ENCODE measurements around the gene TIA1.

The TIA1 gene

DNA sequence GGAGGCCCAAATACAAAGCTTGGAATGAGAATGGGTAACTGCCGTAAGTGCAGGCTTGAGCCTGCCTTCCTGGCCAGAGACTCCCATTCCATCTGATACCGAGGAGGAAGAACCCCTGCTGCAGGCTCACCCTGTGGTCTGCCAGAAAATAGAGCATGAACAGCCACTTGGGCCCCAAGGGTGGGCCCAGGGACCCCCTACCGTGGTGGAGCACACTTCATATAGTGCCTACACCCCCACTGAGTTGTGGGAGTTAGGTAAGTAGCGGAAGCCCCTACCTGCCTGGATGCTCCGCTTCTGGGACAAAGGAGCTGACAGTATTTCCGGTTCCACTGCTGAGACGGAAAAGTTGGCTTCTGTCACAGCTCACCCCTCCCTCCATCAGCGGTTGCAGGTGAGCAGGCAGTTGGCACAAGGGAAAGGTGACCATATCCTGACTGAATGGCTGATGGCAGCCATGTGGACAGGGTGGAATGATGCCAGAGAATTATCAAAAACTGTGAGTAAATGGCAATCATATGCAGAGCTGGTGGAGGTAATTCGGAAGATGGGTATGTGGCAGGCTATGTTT is 46.1 kb downstream of the TIA1 start:
- Histone ChIP-seq H3K79me2 (ENCODE audit: insufficient read depth, low read depth) (no peaks in the 10 kb centered on the region), H4K20me1 (ENCODE audit: insufficient read depth) (no peaks in the 10 kb centered on the region), H2AFZ (ENCODE audit: low read depth) (no peak overlapping the region), H3K4me3 (IDR thresholded peaks at IDR 0.05; ENCODE audit: insufficient read depth, low read depth, low read length) (no peak overlapping the region), H3K9ac (no peak overlapping the region), H3K27ac (no peak overlapping the region), H3K4me2 (no peak overlapping the region), H3K4me1 (ENCODE audit: low read depth, poor library complexity, severe bottlenecking) (no peaks in the 10 kb centered on the region), H3K27me3 (ENCODE audit: insufficient read depth, low read depth) (no peaks in the 10 kb centered on the region), H3K36me3 (ENCODE audit: insufficient read depth) (no peaks in the 10 kb centered on the region)
- TF ChIP-seq, protein P1, sequence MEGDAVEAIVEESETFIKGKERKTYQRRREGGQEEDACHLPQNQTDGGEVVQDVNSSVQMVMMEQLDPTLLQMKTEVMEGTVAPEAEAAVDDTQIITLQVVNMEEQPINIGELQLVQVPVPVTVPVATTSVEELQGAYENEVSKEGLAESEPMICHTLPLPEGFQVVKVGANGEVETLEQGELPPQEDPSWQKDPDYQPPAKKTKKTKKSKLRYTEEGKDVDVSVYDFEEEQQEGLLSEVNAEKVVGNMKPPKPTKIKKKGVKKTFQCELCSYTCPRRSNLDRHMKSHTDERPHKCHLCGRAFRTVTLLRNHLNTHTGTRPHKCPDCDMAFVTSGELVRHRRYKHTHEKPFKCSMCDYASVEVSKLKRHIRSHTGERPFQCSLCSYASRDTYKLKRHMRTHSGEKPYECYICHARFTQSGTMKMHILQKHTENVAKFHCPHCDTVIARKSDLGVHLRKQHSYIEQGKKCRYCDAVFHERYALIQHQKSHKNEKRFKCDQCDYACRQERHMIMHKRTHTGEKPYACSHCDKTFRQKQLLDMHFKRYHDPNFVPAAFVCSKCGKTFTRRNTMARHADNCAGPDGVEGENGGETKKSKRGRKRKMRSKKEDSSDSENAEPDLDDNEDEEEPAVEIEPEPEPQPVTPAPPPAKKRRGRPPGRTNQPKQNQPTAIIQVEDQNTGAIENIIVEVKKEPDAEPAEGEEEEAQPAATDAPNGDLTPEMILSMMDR (conservative IDR thresholded peaks at IDR 0.05; ENCODE audit: low read depth, low read length), result no peak

DNA sequence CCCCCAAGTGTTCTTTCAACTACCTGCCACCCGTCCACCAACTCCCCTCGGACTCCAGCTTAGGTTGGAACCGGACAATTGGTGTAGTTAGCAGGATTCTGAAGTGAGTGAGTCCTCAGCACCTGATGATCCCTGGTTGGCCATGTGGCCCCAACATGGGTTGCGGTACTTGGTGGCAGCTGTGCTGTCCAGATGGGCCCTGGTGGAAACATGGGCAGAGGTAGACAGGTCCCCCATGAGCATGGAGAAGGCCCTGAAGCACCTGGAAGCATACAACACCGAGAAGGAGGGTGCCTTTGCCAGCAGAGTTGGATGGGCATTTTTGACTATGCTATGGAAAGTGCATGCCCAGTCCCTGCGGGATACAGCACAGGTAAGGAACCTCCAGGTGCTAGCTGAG is 46.6 kb downstream of the TIA1 start:
- Histone ChIP-seq H3K9ac (no peak overlapping the region), H3K27ac (no peak overlapping the region), H3K4me3 (IDR thresholded peaks at IDR 0.05; ENCODE audit: insufficient read depth, low read depth, low read length) (no peak overlapping the region), H3K4me2 (no peak overlapping the region), H2AFZ (ENCODE audit: low read depth) (no peak overlapping the region), H4K20me1 (ENCODE audit: insufficient read depth) (no peaks in the 10 kb centered on the region), H3K36me3 (ENCODE audit: insufficient read depth) (no peaks in the 10 kb centered on the region), H3K27me3 (ENCODE audit: insufficient read depth, low read depth) (no peaks in the 10 kb centered on the region), H3K4me1 (ENCODE audit: low read depth, poor library complexity, severe bottlenecking) (no peaks in the 10 kb centered on the region), H3K79me2 (ENCODE audit: insufficient read depth, low read depth) (no peaks in the 10 kb centered on the region)
- TF ChIP-seq, protein P1 (conservative IDR thresholded peaks at IDR 0.05; ENCODE audit: low read depth, low read length), result no peak

DNA sequence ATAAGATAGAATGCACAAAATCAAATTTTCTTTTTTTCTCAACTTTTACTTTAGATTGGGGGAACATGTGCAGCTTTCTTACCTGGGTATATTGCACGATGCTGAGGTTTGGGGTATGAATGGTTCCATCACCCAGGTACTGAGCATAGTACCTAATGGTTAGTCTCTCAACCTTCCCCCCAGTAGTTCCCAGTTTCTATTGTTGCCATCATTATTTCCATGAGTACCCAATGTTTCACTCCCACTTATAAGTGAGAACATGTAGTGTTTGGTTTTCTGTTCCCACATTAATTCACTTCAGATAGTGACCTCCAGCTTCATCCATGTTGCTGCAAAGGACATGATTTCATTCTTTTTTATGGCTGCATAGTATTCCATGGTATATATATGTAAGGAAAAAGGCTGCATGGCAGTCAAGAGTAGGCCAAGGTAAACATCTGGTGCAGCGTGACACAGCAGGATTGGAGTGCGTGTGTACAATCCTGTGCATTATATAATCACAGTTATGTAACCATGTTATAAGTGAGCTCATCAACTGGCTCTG is 47.1 kb downstream of the TIA1 start:
- no peak overlapping the region for H3K4me2 ChIP-seq
- no peaks in the 10 kb centered on the region for H3K4me1 ChIP-seq (ENCODE audit: low read depth, poor library complexity, severe bottlenecking)
- no peak overlapping the region for H3K9ac ChIP-seq
- no peak overlapping the region for H3K4me3 ChIP-seq (IDR thresholded peaks at IDR 0.05; ENCODE audit: insufficient read depth, low read depth, low read length)
- no peak overlapping the region for H3K27ac ChIP-seq
- H3K27me3 ChIP-seq (ENCODE audit: insufficient read depth, low read depth), result no peaks in the 10 kb centered on the region
- no peak overlapping the region for H2AFZ ChIP-seq (ENCODE audit: low read depth)
- H3K79me2 ChIP-seq (ENCODE audit: insufficient read depth, low read depth), result no peaks in the 10 kb centered on the region
- no peaks in the 10 kb centered on the region for H3K36me3 ChIP-seq (ENCODE audit: insufficient read depth)
- no peaks in the 10 kb centered on the region for H4K20me1 ChIP-seq (ENCODE audit: insufficient read depth)
- TF ChIP-seq, protein P1 (conservative IDR thresholded peaks at IDR 0.05; ENCODE audit: low read depth, low read length), result no peak

DNA sequence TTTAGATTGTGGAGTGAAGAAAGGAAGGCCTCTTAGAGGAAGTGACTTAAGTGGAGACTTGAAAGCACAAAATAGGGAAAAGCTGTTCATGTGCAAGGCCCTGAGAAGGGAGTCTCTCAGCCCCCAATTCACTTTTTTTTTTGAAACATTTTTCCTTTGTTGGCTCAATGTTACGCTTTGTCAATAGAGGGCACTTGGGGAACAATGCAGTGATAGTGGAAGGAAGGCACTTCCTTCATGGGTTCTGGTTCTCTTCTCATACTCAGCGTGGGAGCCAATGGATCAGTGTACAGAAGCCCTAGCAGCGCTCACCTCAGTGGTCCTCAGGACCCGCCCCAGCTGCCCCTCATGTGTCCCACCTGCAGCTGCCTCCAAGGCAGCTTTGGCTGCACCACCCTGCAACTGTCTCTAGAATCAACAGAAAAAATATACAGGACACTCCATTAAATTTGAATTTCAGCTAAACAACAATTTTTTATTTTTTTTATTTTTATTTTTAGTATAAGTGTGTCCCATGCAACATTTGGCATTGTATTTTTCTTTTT is 49.0 kb downstream of the TIA1 start:
- TF ChIP-seq, protein P1 (conservative IDR thresholded peaks at IDR 0.05; ENCODE audit: low read depth, low read length), result no peak
- Histone ChIP-seq H3K4me2 (no peak overlapping the region), H3K4me1 (ENCODE audit: low read depth, poor library complexity, severe bottlenecking) (no peaks in the 10 kb centered on the region), H4K20me1 (ENCODE audit: insufficient read depth) (no peaks in the 10 kb centered on the region), H3K27me3 (ENCODE audit: insufficient read depth, low read depth) (no peaks in the 10 kb centered on the region), H3K36me3 (ENCODE audit: insufficient read depth) (no peaks in the 10 kb centered on the region), H3K27ac (no peak overlapping the region), H3K4me3 (IDR thresholded peaks at IDR 0.05; ENCODE audit: insufficient read depth, low read depth, low read length) (no peak overlapping the region), H2AFZ (ENCODE audit: low read depth) (no peak overlapping the region), H3K79me2 (ENCODE audit: insufficient read depth, low read depth) (no peaks in the 10 kb centered on the region), H3K9ac (no peak overlapping the region)

All from KMS-11 (cell line).